HK-2 (cell line): Measurements from ENCODE around the gene PLXND1.
"Not testable (repeated sequence)": the region's sequence is repeated elsewhere in the genome, so short reads cannot be mapped to it uniquely, and the experiment has no call there.

Experiments used
- DNase-seq: peaks from one replicate; pipeline ENCODE4 v3.0.0-alpha.2; 2018; ENCODE audit not compliant: unreplicated experiment

PLXND1 gene

DNA sequence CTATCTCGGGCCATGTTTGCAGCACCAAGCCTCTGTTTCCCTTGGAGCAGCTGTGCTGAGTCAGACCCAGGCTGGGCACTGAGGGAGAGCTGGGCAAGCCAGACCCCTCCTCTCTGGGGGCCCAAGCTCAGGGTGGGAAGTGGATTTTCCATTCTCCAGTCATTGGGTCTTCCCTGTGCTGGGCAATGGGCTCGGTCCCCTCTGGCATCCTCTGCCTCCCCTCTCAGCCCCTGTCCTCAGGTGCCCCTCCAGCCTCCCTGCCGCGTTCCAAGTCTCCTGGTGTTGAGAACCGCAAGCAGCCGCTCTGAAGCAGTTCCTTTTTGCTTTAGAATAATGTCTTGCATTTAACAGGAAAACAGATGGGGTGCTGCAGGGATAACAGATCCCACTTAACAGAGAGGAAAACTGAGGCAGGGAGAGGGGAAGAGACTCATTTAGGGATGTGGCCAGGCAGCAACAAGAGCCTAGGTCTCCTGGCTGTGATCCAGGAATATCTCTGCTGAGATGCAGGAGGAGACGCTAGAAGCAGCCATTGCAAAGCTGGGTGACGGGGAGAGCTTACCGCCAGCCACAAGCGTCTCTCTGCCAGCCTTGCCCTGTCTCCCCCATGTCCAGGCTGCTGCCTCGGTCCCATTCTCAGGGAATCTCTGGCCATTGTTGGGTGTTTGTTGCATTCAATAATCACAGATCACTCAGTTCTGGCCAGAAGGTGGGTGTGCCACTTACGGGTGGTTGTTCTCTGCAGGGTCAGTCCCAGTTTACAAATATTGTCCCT, 76.9 kb downstream of the PLXND1 start:
- DNase-seq = no peak

DNA sequence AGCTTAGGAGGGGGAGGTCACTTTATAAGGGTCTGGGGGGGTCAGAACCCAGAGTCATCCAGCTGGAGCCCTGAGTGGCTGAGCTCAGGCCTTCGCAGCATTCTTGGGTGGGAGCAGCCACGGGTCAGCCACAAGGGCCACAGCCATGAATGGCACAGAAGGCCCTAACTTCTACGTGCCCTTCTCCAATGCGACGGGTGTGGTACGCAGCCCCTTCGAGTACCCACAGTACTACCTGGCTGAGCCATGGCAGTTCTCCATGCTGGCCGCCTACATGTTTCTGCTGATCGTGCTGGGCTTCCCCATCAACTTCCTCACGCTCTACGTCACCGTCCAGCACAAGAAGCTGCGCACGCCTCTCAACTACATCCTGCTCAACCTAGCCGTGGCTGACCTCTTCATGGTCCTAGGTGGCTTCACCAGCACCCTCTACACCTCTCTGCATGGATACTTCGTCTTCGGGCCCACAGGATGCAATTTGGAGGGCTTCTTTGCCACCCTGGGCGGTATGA, 77.8 kb downstream of the PLXND1 start, which contains the start of gene RHO:
Gene RHO, plus strand, starts transcription at position 51 of the 512 bp plus-strand sequence. Its CDS starts 95 bp downstream, at position 146.
- no peak for DNase-seq

DNA sequence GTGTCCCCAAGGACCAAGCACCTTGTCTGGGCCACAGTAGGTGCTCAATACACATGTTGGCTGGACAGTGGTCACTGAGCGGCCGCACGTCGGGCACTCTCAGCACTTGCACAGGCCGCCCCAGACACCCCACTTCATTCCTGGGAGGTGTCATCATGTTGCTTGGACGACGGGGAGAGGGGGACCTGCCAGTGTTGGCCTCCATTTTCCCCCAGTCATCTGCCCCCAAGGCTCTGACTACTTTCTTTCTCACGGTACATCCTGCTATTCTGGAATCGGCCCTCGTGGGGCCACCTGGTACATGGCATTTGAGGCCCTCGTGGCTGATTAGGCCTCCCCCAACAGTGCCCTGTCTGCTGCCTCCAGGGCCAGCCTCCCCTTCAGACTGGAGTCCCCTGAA, 79.2 kb downstream of the PLXND1 start:
- DNase-seq = no peak

DNA sequence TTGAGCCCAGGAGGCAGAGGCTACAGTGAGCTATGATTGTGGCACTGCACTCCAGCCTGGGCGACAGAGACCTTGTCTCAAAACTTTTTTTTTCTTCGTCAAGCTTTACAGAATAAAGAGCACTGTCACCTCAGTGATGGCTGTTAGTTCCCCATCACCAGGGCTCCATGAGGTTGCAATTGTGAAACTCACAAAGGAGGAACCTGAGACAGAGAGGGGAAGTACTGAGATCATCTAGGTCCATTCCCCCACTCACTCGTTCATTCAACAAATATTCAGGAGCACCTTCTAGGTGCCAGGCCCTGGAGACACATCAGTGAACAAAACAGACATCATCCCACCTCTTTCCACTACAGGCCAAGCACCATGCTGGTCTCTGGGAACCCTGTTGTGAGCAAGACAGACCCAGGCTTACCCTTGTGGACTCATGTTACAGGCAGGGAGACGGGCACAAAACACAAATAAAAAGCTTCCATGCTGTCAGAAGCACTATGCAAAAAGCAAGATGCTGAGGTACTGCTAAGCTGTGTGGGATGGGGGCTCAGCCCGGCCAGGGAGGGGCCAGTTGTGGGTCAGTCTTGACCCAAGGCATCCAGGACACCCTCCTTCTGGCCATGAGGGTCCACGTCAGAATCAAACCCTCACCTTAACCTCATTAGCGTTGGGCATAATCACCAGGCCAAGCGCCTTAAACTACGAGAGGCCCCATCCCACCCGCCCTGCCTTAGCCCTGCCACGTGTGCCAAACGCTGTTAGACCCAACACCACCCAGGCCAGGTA, 80.2 kb downstream of the PLXND1 start:
- DNase-seq = no peak

DNA sequence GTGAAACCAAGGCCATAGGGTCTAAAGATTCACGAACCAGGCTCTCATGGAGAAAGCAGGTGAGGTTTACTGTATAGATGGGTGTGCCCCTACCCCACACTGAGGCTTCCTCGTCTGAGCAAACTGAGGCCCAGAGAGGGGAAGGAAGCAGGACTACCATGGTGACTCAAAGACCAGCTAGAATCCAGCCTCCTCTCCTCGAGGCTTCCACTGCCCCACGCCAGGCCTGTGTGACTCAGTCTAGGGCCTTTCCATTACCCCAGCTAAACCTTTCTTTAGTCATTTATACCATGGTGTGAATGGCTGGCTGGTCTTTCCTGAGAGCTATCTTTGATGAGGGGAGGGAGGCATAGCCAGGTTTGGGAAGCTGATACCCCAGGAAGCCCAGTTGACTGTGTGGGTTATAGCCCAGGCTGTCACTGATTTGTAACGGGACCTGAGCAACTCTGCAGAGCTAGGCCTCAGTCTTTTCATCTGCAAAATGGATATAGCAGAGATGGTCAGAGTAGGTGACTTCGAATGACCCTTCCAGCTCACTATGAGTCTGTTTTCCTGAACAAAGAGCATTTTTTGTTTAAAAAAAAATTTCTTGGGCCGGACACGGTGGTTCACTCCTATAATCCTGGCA, 81.0 kb downstream of the PLXND1 start:
- peak; percentile 29 for DNase-seq

DNA sequence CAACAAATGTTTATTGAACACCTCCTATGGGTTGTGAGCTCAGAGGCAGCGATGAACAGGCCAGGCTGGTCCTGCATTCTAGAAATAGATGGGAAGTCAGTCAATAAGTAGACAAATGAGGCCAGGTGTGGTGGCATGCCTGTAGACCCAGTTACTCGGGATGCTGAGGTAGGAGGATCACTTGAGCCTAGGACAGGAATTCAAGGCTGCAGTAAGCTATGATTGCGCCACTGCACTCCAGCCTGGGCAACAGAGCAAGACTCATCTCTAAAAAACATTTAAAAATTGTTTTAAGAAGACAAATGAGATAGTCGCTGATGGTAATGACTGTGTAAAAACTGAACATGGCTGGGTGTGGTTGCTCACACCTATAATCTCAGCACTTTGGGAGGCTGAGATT, 82.4 kb downstream of the PLXND1 start:
- no peak for DNase-seq

DNA sequence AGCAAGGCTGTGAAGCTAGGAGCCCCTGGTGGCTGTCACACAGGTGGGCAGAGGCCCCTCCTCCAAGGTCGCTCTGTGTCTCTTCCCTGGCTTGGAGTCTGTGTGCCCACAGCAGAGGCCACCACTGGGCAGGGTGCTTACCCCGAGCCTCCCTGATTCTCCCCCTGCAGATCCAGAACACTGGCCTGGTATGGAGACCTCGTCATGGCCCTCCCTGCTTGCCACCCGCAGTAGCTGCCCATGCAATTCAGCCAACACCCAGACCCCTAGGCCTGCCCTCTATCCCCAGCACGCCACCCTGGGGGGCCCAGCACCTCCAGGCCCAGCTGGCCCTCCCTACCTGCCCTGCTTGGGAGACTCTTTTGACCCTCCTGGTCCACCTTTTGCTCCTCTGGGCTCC, 83.5 kb downstream of the PLXND1 start:
- no peak for DNase-seq

DNA sequence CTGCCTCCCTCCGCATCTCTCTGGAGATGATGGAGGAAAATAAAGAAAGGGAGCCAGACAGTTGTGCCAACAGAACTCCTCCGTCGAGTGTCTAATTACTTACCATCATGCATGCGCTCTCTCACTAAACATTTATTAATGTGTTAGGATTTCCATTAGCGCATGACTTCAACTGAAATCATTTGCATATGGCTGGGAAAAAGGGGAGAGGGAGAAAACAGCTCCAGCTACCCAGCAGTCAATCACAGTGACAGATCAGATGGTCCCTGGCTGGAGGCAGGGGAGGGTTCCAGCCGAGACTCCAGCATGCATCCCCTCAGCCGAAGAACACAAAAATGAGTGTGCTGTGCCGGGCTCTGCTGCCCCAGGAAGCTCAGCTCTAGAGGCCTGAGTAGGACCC, 84.9 kb downstream of the PLXND1 start:
- no peak for DNase-seq

DNA sequence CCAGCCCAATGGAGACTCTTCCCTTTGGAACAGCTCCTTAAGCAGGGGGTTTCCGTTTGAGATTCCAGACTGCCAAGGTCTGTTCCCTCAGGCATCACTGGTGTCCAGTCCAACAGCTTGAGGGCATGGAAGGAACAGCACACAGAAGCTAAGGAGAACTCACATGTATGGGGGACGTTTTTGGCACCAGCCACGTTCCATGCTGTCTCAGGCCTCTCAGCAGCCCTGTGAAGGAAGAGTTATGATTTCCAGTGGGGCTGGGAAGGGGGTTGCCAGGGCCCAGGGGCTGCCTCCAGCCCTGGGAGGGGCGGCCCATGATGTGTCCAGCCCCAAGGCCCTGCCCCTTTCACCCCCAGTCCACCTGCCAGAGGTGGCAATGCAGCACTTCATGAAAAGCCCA, 85.5 kb downstream of the PLXND1 start:
- DNase-seq = no peak

DNA sequence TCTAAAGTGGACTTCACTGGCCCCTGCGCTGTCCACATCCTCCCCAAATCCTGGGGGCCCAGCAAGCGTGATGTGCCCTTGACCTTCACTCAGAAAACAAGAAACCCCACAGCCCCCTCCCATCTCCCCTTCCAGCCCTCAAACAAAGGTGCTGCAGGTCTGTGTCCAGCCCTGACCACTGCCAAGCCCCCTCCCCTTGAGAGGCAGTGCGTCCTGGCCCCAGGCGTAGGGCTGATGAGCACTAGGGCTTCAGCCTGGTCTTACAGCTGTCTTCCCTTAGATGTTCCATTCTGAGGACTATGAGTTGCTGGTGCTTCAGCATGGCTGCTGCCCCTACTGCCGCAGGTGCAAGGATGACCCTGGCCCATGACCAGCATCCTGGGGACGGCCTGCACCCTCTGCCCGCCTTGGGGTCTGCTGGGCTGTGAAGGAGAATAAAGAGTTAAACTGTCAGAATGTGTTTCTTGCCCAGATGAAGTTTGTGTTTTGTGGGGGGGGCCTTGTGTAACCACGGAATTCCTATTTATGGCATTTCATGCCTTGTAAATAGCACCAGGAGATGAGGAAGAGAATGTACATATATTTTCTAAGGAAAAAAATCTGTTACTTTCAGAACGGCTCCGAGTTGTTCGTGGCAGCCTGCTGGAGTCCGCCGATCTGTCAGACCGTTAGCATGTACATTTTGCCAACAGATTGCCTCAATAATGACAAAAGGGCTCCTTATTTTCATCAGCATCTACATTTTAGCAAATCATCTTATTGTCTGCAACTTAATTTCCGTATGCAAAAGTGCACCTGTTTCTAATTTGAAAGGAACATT, 86.4 kb downstream of the PLXND1 start:
- DNase-seq = no peak

DNA sequence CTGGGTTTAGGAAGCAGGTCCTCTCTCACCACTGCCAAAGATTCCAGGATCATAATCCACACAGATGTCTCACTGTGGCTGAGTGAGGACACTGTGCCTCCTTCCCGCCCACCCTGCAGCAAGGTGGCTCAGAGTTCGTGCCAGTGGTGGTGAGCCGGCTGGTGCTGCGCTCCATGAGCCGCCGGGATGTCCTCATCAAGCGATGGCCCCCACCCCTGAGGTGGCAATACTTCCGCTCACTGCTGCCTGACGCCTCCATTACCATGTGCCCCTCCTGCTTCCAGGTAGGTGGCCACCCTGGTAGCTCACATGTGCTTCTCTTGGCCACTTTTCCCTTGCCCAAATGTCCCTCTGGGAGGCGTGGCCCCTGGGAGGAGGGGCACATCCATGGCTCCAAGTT, 87.0 kb downstream of the PLXND1 start:
- no peak for DNase-seq

DNA sequence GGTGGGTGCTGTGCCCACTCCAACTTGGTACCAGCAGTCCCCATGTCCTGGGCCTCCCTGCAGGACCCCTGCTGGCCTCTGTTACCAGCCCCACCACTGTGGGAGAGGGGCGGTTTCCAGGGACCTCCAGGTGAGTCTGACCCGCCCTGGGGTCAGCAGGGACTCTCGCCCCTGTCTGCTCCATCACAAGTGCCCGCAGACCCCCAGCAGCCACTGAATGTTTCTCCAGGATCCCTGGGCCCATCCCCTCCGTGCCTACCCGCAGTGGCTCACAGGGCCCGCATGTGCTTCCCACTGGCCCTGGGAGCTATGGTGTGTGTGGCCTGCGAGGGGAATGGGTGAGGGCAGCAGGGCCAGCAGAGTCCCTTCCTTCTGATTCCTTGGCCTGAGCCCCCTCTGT, 87.9 kb downstream of the PLXND1 start:
- DNase-seq = no peak

DNA sequence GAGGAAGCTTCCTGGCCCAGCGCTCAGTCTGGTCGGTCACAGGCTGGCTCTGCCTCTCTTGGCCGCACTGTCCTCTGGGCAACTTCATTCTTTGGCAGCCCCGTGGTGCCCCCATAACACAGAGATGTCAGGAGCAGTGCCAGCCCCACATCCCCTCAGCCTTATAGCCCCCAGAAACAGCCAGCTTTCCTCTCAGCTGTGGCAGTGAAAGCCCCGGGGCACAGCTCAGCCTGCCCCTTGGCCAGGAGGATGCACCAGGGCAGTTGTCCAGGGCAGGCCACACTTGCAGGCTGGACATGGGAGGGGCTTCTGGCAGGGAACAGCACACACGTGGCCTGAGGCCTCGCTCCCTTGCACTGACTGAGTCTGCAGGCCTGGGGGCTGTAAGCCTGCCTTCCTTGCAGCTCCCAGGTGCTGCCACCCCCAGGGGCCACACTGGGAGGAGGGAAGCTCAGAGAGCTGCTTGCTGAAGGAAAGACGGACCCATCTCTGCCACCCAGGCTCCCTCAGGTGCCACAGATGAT, 88.4 kb downstream of the PLXND1 start:
- DNase-seq = no peak

DNA sequence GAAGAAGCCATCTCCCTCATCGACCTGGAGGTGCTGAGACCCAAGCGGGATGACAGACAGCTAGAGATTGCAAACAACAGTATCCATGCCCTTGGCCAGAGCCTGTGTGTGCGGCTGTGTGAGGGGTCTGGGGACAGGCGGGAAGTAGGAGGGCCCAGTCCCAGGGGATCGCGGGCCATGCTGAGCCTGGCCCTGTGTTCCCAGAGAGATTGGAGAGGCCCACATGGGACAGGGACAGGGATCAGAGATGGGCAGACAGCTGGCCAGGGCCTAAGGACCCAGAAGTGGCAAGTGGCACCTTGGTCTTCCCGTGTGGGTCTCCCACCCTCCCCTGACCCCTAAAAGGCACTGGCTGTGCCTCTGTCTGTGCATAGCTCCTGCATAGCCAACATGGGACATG, 89.0 kb downstream of the PLXND1 start:
- no peak for DNase-seq

DNA sequence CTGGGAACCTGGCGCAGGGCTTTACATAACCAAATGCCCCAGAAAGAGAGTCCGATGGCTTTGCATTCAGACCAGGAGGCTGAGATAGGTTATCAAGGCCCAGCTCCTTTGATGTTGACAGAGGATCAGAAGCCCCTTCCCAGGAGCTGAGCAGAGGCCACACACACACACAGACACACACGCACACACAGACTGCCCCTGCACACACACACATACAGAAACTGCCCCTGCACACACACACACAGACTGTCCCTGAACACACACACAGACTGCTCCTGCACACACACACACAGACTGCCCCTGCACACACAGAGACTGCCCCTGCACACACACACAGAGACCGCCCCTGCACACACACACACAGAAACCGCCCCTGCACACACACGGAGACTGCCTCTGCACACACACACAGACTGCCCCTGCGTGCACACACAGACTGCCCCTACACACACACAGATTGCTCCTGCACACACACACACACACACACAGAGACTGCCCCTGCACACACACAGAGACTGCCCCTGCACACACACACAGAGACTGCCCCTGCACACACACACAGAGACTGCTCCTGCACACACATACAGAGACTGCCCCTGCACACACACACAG, 90.5 kb downstream of the PLXND1 start:
- not testable (repeated sequence) for DNase-seq

DNA sequence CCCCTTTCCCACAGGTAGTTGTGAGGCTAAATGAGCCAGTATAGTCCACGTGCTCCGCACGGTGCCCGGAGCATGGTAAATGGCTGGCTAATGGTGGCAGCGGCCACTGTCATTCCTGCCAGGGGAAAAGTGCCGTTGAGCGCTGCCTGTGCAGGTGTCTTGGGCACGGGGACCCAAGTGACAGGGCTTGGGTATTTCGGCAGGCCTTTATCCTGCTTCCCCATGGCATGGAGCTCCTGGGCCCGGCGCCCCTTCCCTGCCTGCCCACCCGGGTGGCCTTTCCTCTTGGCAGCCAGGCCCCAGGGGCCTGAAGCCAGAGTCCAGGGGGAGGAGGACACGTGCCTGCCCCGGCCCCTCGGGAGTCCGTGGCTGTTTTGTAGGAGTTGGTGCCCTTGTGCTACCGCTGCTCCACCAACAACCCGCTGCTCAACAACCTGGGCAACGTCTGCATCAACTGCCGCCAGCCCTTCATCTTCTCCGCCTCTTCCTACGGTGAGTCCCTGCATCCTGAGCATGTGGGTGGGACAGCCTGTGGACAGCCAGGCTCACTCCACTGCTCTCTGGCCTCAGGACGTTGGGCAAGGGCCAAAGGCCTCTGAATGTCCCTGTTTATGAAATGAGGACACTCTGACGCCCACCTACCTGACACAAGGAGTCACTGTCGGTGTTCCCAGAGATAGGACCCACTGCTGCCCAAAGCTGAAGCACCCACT, 91.2 kb downstream of the PLXND1 start:
- DNase-seq = not testable (repeated sequence)

DNA sequence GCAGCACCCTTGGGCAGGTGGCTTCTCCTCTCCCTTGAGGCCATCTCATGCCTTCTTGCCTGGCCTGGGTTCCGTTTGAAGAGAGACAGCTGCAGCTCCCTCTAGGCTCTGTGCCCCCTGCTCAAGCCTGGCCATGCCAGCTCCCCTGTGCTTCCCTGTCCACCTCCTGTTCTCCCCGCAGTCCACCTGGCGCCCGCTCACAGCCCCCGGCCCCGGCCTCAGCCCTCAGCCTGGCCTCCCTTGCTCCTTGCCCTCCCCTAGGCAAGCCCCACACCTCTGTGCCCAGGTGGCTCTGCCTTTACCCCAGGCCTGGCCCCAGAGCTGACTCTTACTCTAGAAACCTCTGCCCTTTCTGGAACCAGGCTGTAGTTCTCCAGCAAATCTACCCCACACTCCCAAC, 91.9 kb downstream of the PLXND1 start:
- no peak for DNase-seq

DNA sequence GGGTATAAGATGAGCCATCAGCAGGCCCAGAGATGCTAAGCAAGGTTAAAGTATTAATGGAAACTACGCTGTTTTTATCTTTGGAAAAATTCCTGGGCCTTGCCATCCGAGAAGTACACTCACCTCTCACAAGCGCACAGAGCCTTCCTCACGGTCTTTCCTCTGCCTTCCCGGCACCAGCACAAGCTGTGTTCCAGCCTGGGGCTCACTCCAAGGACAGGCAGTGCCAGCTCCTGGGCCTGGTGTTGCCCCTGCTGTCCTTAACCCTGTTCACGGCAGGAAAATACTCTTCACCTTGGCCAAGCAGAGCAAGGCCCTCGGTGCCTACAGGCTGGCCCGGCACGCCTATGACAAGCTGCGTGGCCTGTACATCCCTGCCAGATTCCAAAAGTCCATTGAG, 92.4 kb downstream of the PLXND1 start:
- no peak for DNase-seq

DNA sequence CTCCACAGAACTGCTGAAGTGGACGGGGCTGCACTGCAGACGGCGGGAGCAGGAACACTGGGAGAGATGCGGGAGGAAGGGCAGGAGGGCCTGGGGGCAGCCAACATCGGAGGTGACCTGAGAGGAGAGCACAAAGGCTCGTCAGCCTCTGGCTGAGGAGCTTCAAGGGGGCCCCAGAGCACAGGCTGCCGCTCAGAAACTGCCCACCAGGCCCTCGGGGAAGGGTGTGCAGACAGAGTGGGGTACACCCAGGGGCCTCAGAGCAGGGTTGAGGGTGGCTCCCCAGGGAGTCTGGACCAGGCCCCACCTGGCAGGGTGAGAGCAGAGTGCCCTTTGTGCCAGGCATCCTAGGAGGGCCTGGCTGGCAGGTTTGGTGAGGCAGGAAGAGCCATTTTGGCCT, 92.8 kb downstream of the PLXND1 start:
- DNase-seq = no peak

DNA sequence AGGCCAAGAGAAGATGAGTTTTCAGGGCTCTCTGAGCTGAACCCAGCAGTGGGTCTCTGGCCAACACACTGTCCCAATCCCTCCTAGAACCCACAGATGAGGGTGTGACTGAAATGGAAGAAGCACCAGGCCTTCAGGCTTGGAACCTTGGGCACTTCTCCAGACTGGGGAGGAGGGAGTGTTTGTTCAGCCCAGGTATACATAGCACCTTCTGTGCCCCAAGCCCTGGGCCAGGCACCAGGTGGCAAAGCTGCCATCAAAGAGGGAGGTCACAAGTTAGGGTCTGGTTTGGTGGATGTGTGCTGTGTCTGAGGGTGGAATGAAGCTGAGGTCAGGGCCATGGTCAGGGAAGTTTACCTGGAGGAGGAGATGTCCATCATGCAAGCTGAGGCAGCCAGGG, 93.9 kb downstream of the PLXND1 start:
- DNase-seq = no peak
